ENCODE data around the gene CROCC2.

The CROCC2 gene

DNA sequence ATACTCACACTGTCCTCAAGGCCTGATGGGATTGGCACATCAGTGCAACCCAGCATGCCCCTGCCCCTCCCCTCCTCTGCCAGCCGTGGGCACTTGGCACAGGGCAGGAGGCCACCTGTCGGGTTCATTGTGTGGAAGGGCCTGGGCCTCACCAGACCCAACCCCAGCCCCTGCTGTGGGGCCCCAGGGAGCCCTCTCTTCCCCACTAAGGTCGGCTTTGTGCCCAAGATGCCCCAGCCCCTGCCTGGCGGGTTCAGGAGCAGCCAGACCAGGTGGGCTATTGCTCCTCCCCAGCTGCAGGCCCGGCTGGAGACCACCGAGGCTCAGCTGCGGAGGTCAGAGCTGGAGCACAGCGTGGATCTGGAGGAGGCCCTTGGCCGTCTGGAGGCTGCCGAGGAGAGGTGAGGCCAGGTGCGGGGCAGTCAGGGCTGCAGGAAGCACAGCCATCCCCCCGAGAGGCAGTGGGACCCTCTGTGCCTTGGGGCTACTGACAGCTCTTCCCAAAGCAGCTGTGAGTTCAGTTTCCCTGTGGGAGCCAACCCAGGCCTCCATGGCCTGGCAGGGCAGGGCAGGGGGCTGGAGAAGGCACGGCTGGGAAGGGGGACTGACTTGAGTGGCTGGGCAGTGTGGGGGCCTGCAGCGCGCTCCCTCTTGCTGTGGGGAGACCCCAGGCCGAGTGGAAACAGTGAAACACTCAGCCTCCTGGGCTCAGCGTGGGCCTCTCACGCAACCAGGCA lies 16.3 kb downstream of the CROCC2 start:
- TF ChIP-seq, protein P1, sequence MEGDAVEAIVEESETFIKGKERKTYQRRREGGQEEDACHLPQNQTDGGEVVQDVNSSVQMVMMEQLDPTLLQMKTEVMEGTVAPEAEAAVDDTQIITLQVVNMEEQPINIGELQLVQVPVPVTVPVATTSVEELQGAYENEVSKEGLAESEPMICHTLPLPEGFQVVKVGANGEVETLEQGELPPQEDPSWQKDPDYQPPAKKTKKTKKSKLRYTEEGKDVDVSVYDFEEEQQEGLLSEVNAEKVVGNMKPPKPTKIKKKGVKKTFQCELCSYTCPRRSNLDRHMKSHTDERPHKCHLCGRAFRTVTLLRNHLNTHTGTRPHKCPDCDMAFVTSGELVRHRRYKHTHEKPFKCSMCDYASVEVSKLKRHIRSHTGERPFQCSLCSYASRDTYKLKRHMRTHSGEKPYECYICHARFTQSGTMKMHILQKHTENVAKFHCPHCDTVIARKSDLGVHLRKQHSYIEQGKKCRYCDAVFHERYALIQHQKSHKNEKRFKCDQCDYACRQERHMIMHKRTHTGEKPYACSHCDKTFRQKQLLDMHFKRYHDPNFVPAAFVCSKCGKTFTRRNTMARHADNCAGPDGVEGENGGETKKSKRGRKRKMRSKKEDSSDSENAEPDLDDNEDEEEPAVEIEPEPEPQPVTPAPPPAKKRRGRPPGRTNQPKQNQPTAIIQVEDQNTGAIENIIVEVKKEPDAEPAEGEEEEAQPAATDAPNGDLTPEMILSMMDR (IDR thresholded peaks at IDR 0.05; ENCODE audit: low read depth, low read length, missing control alignments): no peak
- no peak overlapping the region for H3K4me3 ChIP-seq (ENCODE audit: low read depth, low read length)

DNA sequence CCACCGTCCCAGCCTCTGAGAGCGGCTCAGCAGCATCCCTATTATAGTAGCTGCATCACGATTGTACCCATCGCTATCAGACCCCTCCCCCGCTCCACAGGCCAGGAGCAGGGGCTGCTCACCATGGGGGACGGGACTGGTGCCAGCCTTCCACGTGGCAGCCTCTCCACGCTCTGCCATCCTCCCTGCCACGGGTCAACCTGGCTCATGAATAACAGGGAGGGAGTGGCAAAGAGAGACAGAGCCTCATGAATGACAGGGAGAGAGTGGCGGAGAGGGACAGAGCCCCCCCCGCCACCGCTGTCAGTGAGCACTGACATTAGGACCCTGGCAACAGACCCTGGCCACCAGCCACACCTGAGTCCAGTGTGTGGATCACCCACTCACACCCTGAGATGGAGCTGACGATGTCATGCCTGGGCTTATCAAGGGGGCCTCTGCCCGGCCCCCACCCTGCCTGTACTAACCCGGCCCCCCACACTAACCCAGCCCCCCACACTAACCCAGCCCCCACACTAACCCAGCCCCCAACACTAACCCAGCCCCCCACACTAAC lies 16.9 kb downstream of the CROCC2 start:
- DNase-seq (ENCODE audit: low read depth): no peak
- TF ChIP-seq, protein P1 (IDR thresholded peaks at IDR 0.05; ENCODE audit: low read depth, low read length, missing control alignments): no peak
- no peak overlapping the region for H3K4me3 ChIP-seq (ENCODE audit: low read depth, low read length)
- in situ Hi-C loops (cut with HindIII; ENCODE audit: low sequenced_read_pairs): no loop called here

More for the DNA sequence above, 16.3 kb downstream of the CROCC2 start:
- in situ Hi-C loops (cut with HindIII; ENCODE audit: low sequenced_read_pairs): no loop called here
- no peak for DNase-seq (ENCODE audit: low read depth)

DNA sequence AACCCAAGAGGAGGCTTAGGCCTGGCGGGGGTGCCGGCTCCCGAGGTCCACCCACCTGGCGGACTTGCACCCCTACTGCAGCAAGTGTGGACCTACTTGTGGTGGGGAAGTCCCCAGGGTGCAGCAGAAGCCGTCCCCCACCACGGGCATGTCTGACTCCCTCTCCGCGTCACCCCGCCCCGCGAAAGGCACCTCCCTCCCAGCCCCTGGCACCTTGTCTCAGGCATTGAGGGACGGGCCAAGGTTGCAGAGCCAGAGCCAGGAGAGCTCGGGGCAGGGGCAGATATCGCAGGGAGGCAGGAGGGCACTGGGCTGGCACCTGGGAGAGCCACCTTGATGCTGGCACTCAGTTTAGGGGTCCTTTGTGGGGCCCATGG lies 19.0 kb downstream of the CROCC2 start:
- in situ Hi-C loops (cut with HindIII; ENCODE audit: low sequenced_read_pairs): loop anchor here (25.0 kb wide), 1 partner anchor 162 kb away; no protein-coding TSS in a partner anchor
- no peak for DNase-seq (ENCODE audit: low read depth)
- TF ChIP-seq, protein P1 (IDR thresholded peaks at IDR 0.05; ENCODE audit: low read depth, low read length, missing control alignments): no peak
- no peak overlapping the region for H3K4me3 ChIP-seq (ENCODE audit: low read depth, low read length)

DNA sequence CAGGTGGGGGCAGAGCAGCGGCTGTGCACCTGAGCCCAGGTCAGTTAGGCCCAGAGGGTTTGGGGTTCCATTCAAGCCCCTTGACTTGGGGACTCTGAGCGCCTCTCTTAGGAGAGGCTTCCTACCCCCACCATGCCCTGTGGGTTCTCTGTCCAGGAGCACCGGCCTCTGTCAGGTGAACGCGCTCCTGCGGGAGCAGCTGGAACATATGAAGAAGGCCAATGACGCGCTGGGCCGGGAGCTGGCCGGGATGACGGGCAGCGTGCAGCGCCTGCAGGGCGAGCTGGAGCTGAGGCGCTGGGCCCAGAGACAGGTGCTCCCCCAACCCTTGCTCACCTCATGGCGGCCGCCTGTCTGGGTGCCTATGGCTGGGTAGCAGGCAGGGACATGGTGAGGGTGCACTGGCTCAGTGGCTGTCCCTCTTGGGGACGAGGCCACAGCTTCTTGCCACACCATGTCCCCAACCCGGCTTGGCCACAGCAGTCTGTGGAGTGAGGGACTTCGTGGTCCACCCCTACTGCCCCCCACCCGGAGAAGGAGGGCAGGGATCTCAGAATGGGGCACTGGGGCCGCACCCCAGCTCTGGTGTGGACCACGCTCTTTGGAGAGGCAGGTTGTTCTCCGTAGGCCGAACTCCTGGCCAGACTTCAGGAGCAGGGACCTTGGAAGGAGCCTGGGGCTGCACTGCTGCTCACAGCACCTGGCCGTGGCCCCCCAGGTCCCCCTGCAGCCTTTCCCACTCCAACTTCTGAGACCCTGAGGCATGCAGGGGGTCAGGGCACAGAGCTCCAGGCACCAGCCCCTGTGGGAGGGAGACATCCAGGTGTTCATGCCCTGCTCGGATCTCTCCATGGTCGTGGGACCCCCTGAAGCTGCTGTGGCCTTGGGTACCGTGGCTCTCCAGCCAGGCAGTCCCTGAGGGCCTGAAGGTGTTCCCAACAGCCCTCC lies 19.7 kb downstream of the CROCC2 start:
- H3K4me3 ChIP-seq (ENCODE audit: low read depth, low read length): no peak overlapping the region
- DNase-seq (ENCODE audit: low read depth): no peak
- TF ChIP-seq, protein P1 (IDR thresholded peaks at IDR 0.05; ENCODE audit: low read depth, low read length, missing control alignments): no peak
- in situ Hi-C loops (cut with HindIII; ENCODE audit: low sequenced_read_pairs): loop anchor here (25.0 kb wide), 1 partner anchor 161 kb away; no protein-coding TSS in a partner anchor

DNA sequence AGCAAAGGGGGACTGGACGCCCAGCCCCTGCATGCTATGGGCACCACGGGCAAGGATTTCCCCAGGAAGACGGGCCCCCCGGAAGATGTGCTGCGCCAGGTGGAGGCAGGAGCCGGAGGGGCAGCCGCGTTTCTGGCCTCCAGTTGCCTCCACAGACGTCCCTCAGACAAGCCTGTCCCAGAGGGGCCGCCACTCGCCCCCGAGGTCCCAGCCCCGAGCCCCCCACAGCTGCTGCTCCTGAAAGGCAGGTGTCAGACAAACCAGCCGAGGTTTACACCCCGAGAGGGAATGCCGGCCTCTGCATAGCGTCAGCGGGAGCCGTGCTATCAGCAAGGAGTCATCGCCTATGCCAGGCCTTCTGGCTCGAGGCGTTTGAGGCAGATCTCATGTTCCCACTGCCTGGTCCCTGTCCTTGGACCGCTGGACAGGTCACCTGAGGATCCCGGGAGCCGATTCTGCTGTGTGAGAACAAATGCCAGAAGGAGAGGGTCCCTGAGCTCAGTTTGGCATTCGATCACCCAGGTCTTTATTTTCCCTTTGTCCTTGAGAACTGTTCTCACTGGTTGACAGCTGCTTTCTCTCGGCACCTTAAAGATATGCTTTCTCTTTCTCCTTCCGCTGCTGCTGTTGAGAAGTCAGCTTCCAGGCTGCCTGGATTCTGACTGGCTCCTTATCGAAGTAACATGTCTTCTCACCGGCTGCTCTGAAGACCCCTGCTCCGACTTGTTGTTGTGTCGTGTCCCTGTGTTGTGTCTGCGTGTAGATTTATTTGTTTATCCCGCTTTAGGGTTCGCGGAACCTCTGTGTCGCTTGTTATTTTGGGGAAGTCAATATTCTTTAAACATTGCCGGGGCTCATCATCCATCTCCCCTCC lies 20.6 kb downstream of the CROCC2 start:
- DNase-seq (ENCODE audit: low read depth): no peak
- no peak overlapping the region for H3K4me3 ChIP-seq (ENCODE audit: low read depth, low read length)
- in situ Hi-C loops (cut with HindIII; ENCODE audit: low sequenced_read_pairs): loop anchor here (25.0 kb wide), 1 partner anchor 161 kb away; no protein-coding TSS in a partner anchor
- TF ChIP-seq, protein P1 (IDR thresholded peaks at IDR 0.05; ENCODE audit: low read depth, low read length, missing control alignments): no peak

Data from astrocyte of the cerebellum (primary cell).